Ascending aorta (tissue), 2 donors: ENCODE measurements around the gene SNX25. TPM values are rescaled to one million over a fixed set of nuclear protein-coding genes. Genes with fewer than 3 reads are reported as not detected.

ENCODE experiments used
- DNase-seq, 2 donors: peaks; one replicate each; pipeline ENCODE4 v3.0.0-alpha.2; 2019; ENCODE audit warnings: low spot score in 2 of 2
- H3K27ac ChIP-seq, 2 donors: fragments of 200-600 bp; sonication (generic); one replicate each; pipeline ENCODE4 v1.5.1; 2016 to 2017; ENCODE audit warnings: mild to moderate bottlenecking in 1 of 2
- H3K27me3 ChIP-seq: fragments of 200-600 bp; sonication (generic); one replicate; pipeline ENCODE4 v1.5.1; 2017
- H3K36me3 ChIP-seq, 2 donors: fragments of 200-600 bp; sonication (generic); one replicate each; pipeline ENCODE4 v1.5.1; 2016
- H3K4me1 ChIP-seq, 2 donors: fragments of 200-600 bp; sonication (generic); one replicate each; pipeline ENCODE4 v1.5.1; 2016 to 2017; ENCODE audit warnings: mild to moderate bottlenecking in 1 of 2
- H3K4me3 ChIP-seq, 2 donors: fragments of 200-600 bp; sonication (generic); one replicate each; pipeline ENCODE4 v1.5.1; 2016 to 2017; ENCODE audit warnings: mild to moderate bottlenecking in 1 of 2
- H3K9me3 ChIP-seq, 2 donors: fragments of 200-600 bp; sonication (generic); one replicate each; pipeline ENCODE4 v1.5.1; 2016
- CTCF ChIP-seq, 3 experiments: fragments of 200-600 bp in 2 of 3; fragments of 450-650 bp in 1 of 3; sonication (generic) in 2 of 3; IDR thresholded peaks; one replicate each; pipeline ENCODE4 v1.5.1; 2016 to 2019; ENCODE audit warnings: antibody characterized with exemption in 3 of 3, mild to moderate bottlenecking in 1 of 3, moderate library complexity in 1 of 3
- intact Hi-C: fragments of 100-400 bp; cut with DNase I; formaldehyde crosslinking; loops from one replicate; pipeline ENCODE4 v1.15.1; 2023
- total RNA-seq: library from RNA; depleted of rRNA; stranded (reverse); fragments of >200 nt; gene quantifications from one replicate; pipeline ENCODE4 v1.1.0, GENCODE V29; 2016

Gene SNX25
- total RNA-seq, 1 donor from 2014 or later, result 18.7 TPM

- intact Hi-C loops, result no loop called here
- Histone ChIP-seq H3K36me3 (no peaks in the 10 kb centered on the region), H3K4me1 (peaks cover 2 to 16% of the 10 kb centered on the region in 2 donors), H3K9me3 (no peaks in the 10 kb centered on the region), H3K27me3 (no peaks in the 10 kb centered on the region), H3K4me3 (no peak overlapping the region), H3K27ac (no peak overlapping the region)
- no peak for TF ChIP-seq CTCF (IDR thresholded peaks at IDR 0.05)
- no peak for DNase-seq
Measured at GRCh38 chr4:185282968-185283367, 73.6 kb downstream of the SNX25 start.

- Histone ChIP-seq H3K36me3 (peaks cover 0 to 2% of the 10 kb centered on the region in 2 donors), H3K4me1 (peaks cover 2 to 16% of the 10 kb centered on the region in 2 donors), H3K9me3 (no peaks in the 10 kb centered on the region), H3K27ac (peak overlapping the region in 1 of 2 donors; percentile 27), H3K4me3 (no peak overlapping the region), H3K27me3 (no peaks in the 10 kb centered on the region)
- intact Hi-C loops, result no loop called here
- DNase-seq, result no peak
- TF ChIP-seq CTCF (IDR thresholded peaks at IDR 0.05), result no peak
Measured at GRCh38 chr4:185283723-185284122, 74.3 kb downstream of the SNX25 start.

- Histone ChIP-seq H3K27ac (peak overlapping the region; percentile 52 to 81), H3K9me3 (no peaks in the 10 kb centered on the region), H3K27me3 (no peaks in the 10 kb centered on the region), H3K36me3 (peaks cover 0 to 10% of the 10 kb centered on the region in 2 donors), H3K4me3 (no peak overlapping the region), H3K4me1 (peaks cover 2 to 17% of the 10 kb centered on the region in 2 donors)
- no peak for DNase-seq
- no peak for TF ChIP-seq CTCF (IDR thresholded peaks at IDR 0.05)
- intact Hi-C loops, result loop anchor here (5.0 kb wide), 1 partner anchor 79 kb away; the partner anchor contains the start of gene SNX25
Measured at GRCh38 chr4:185285632-185286393, 76.4 kb downstream of the SNX25 start.

DNA sequence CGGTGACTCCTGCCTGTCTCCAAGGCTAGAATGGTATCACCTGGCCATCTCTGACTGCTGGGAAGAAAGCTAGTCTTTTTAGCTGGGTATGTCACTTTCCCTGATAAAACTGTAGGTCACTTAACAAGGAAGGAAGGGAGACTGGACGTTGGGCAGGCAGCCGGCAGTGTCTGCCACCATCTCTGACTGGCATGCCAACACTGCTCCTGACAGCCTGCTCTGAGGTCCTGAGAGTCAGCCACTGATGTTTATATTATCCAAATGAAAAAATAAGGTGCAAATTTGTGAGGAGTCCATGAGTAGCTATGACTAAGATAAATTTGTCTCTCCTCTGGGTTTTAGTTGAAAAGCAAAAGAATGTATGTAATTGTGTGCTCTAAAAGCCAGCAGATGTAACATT, 77.2 kb downstream of the SNX25 start:
- Histone ChIP-seq H3K4me1 (peaks cover 2 to 18% of the 10 kb centered on the region in 2 donors), H3K4me3 (no peak overlapping the region), H3K36me3 (peaks cover 0 to 10% of the 10 kb centered on the region in 2 donors), H3K9me3 (no peaks in the 10 kb centered on the region), H3K27me3 (no peaks in the 10 kb centered on the region), H3K27ac (peak overlapping the region; percentile 52 to 81)
- DNase-seq, result no peak
- intact Hi-C loops, result loop anchor here (5.0 kb wide), 1 partner anchor 79 kb away; the partner anchor contains the start of gene SNX25
- no peak for TF ChIP-seq CTCF (IDR thresholded peaks at IDR 0.05)

- no peak for TF ChIP-seq CTCF (IDR thresholded peaks at IDR 0.05)
- Histone ChIP-seq H3K36me3 (peaks cover 0 to 10% of the 10 kb centered on the region in 2 donors), H3K27me3 (no peaks in the 10 kb centered on the region), H3K9me3 (no peaks in the 10 kb centered on the region), H3K27ac (peak overlapping the region; percentile 52 to 81), H3K4me1 (peaks cover 2 to 18% of the 10 kb centered on the region in 2 donors), H3K4me3 (no peak overlapping the region)
- intact Hi-C loops, result loop anchor here (5.0 kb wide), 1 partner anchor 80 kb away; the partner anchor contains the start of gene SNX25
- DNase-seq, result no peak
Measured at GRCh38 chr4:185287031-185287430, 77.6 kb downstream of the SNX25 start.
